ENCODE data around the gene SDHB.

DNA sequence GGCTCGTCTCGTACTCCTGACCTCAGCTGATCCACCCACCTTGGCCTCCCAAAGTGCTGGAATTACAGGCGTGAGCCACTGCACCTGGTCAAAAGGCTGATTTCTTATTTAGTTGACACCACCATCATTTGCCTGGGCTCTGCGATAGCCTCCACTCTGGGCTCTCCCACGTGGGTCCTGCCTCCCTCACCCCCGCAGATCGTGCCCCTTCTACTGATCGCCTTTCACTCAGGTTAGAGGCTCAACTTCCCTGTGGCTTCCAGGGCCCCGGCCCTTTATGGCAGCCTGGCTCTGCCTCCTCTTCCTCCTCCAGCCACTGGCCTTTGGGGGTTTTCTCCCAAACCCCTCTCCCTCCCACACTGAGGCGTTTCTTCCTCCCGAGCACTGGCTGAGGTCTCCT lies 70.9 kb downstream of the SDHB start:
- no peak for TF ChIP-seq POLR2A (IDR thresholded peaks at IDR 0.05)
- TF ChIP-seq, protein P1, sequence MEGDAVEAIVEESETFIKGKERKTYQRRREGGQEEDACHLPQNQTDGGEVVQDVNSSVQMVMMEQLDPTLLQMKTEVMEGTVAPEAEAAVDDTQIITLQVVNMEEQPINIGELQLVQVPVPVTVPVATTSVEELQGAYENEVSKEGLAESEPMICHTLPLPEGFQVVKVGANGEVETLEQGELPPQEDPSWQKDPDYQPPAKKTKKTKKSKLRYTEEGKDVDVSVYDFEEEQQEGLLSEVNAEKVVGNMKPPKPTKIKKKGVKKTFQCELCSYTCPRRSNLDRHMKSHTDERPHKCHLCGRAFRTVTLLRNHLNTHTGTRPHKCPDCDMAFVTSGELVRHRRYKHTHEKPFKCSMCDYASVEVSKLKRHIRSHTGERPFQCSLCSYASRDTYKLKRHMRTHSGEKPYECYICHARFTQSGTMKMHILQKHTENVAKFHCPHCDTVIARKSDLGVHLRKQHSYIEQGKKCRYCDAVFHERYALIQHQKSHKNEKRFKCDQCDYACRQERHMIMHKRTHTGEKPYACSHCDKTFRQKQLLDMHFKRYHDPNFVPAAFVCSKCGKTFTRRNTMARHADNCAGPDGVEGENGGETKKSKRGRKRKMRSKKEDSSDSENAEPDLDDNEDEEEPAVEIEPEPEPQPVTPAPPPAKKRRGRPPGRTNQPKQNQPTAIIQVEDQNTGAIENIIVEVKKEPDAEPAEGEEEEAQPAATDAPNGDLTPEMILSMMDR (IDR thresholded peaks at IDR 0.05), result no peak

All from uterus (tissue), 2 donors.